GM06990 (cell line): ENCODE data around the gene TEX19.
"Not testable (repeated sequence)": the region's sequence is repeated elsewhere in the genome, so short reads cannot be mapped to it uniquely, and the experiment has no call there.

Source experiments
- DNase-seq: peaks from one replicate; pipeline ENCODE4 v3.0.0-alpha.2; 2011; ENCODE audit not compliant: insufficient read length; ENCODE audit errors: extremely low read depth
- H3K27me3 ChIP-seq: replicated peaks from 2 replicates; pipeline ENCODE4 v1.6.0; 2011; ENCODE audit warnings: low read length; ENCODE audit not compliant: control insufficient read depth, insufficient read depth
- H3K36me3 ChIP-seq: 2 replicates; pipeline ENCODE4 v1.5.1; 2011; ENCODE audit warnings: low read length; ENCODE audit not compliant: control insufficient read depth, insufficient read depth
- H3K4me3 ChIP-seq: replicated peaks from 2 replicates; pipeline ENCODE4 v1.5.1; 2011; ENCODE audit warnings: low read depth, mild to moderate bottlenecking, control low read depth, low read length
- TF ChIP-seq, protein P1 (sequence below): IDR thresholded peaks from 2 replicates; pipeline ENCODE4 v1.5.1; 2011; ENCODE audit warnings: low read length, control low read depth, mild to moderate bottlenecking, inconsistent platforms; ENCODE audit not compliant: insufficient read depth, poor library complexity, severe bottlenecking

Gene TEX19

DNA sequence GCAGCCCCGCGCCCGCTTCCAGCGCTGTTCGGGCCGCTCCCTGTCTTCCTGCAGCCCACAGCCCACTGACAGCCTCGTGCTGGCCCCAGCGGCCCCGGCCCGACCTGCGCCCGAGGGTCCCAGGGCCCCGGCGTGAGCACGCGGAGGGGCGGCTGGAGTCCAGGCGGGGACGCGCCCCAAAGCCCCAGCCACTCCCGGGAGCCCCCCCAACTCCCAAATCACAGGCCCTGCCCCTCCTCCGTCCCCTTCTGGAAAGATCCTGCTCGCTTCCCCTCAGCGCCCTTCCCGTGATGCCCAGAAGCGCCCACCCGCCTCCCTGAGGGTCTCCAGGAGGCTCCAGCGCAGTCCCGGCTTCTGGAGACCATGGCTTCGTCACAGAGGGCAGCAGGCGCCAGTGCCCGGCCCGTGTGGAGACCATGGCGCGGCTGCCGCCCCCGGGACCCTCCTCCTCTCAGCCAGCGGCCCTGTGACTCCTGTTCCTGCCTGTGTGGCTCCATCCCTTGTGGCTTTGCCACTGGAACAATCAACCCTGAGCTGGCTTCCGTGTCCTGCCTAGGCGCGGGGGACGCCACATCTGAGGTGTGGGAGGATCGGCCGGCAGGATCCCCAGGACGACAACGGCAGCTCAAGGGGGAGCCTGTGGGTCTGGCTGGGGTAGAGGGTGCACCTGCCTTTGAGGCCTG is 16.5 kb downstream of the TEX19 start:
- Histone ChIP-seq H3K36me3 (no peaks in the 10 kb centered on the region), H3K4me3 (no peak overlapping the region), H3K27me3 (no peaks in the 10 kb centered on the region; the same call in none of the 2 replicates)
- no peak for DNase-seq
- TF ChIP-seq, protein P1, sequence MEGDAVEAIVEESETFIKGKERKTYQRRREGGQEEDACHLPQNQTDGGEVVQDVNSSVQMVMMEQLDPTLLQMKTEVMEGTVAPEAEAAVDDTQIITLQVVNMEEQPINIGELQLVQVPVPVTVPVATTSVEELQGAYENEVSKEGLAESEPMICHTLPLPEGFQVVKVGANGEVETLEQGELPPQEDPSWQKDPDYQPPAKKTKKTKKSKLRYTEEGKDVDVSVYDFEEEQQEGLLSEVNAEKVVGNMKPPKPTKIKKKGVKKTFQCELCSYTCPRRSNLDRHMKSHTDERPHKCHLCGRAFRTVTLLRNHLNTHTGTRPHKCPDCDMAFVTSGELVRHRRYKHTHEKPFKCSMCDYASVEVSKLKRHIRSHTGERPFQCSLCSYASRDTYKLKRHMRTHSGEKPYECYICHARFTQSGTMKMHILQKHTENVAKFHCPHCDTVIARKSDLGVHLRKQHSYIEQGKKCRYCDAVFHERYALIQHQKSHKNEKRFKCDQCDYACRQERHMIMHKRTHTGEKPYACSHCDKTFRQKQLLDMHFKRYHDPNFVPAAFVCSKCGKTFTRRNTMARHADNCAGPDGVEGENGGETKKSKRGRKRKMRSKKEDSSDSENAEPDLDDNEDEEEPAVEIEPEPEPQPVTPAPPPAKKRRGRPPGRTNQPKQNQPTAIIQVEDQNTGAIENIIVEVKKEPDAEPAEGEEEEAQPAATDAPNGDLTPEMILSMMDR, result no peak

DNA sequence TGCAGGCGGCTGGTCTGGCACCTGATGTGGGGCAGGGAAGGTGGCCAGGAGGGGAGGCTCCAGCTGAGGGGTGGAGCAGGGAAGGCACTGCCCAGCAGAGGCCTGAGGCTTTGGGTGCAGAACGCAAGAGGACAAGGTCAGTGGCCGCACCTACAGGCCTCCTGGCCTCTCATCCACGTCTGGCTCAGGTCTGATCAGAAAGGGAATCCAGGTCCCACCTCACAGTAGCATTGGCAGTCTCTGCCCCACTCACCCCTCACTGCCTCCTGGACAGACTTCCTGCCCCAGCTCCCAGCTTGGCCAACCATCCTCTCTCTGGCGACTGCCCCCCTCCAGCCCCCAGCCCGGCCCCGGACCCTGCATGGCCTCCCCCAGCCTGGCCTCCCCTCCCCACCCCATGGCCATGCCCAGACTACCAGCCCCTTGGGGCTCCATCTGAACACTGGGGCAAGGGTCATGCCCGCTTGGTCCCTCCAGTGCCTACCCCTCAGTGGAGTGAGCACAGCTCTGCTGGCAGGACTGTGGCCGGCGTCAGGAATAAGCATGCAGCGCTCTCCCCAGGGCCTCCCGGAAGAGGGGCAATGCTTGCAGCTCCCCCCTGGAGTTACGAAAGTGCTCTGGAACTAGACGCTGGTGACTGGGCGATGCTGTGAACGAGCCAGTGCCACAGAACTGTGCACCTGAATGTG is 17.1 kb downstream of the TEX19 start:
- Histone ChIP-seq H3K27me3 (no peaks in the 10 kb centered on the region; the same call in none of the 2 replicates), H3K36me3 (no peaks in the 10 kb centered on the region), H3K4me3 (no peak overlapping the region)
- DNase-seq, result no peak
- TF ChIP-seq, protein P1, result no peak

DNA sequence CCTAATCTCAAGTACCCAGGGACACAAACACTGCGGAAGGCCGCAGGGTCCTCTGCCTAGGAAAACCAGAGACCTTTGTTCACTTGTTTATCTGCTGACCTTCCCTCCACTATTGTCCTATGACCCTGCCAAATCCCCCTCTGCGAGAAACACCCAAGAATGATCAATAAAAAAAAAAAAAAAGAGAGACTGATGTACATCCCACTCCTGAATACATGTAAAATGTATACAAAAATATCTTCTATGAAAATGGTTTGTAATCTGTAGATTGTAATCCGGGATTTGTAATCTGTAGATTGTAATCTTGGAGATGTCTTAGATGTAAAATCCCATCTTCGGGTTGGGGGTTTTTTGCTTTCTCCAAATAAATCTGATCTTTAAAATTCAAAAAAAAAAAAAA is 18.2 kb downstream of the TEX19 start:
- DNase-seq, H3K36me3 ChIP-seq, H3K27me3 ChIP-seq, H3K4me3 ChIP-seq: not testable (repeated sequence)

DNA sequence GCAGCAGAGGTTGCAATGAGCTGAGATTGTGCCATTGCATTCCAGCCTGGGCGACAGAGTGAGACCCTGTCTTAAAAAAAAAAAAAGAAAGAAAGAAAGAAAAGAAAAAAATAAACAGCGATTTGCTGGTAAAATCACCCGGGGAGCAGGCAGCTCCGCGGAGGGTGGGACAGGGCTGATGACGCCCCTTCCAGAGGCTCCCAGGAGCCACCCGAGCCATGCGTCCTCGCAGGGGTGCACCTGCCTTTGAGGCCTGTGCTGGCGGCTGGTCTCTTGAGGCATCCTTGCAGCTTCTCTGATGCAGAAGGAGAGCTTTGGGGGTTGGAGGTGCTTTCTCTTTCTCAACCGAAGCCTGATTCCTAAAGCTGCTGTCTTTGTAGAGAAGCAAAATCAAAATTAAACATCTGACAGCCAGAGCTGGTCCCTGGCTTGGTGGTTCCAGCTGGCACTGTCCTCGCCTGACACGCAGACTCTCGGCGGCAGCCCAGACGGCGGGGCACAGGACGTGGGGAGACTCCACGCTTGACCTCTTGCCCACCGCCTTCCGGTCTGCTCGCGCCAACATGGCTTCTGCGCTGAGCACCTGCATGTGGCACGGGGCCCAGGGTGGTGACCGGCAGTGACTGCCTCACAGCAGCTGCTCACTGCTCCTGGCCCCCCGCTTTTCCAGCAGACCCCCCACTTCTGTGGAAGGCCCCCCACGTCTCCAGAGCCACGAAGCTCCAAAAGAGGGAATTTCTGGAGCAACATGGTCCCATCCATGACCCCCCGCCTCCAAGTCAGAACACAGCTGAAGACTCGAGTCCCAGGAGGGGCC is 19.1 kb downstream of the TEX19 start:
- Histone ChIP-seq H3K27me3 (no peaks in the 10 kb centered on the region; the same call in 1 of the 2 replicates), H3K36me3 (no peaks in the 10 kb centered on the region), H3K4me3 (no peak overlapping the region)
- DNase-seq, result no peak
- TF ChIP-seq, protein P1, result no peak

DNA sequence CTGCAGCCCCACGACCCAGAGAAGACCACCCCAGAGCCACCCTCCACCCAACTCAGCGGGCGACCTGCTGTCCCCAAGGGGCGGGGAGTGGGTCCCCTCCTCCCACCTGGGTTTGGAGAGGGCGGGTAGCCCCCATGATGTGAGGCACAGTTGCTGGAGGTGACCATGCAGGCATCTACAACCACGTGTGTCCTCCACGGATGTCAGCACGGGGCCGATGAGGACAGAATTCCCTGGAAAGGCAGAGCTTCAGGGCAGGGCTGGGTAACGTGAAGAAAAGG is 19.6 kb downstream of the TEX19 start:
- no peaks in the 10 kb centered on the region; the same call in 1 of the 2 replicates for H3K27me3 ChIP-seq
- H3K36me3 ChIP-seq, result no peaks in the 10 kb centered on the region
- TF ChIP-seq, protein P1, result no peak
- DNase-seq, result no peak
- H3K4me3 ChIP-seq, result no peak overlapping the region

DNA sequence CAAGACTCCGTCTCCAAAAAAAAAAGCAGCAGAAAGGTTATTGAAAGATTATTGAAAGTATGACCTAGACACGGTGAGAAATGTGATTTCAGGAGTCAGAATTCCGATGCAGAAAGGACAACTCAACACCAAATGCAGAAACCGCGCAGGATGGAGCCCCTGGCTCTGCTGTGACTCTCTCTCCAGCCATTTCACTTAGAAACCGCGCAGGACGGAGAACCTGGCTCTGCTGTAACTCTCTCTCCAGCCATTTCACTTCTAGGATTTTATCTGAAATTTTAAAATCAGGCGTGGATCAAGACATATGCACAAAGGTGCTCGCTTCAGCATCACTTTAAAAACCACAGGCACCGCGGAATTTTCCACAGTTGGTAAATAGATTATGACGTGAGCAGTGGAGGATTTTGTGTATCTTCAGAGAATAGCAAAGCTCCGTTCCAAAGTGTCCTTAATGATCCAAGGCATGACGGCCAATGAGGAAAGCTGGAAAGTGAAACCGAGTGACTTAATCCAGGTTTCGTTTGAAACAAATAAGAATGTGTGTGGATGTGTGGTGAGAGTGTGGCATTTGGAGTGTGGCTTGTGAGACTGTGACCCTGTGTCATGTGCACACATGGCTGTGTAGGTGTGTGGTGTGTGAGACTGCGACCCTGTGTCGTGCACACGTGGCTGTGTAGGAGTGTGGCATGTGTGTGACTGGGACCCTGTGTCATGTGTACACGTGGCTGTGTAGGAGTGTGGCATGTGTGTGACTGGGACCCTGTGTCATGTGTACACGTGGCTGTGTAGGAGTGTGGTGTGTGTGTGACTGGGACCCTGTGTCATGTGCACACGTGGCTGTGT is 22.0 kb downstream of the TEX19 start:
- DNase-seq, result no peak
- no peaks in the 10 kb centered on the region; the same call in 1 of the 2 replicates for H3K27me3 ChIP-seq
- TF ChIP-seq, protein P1, result no peak
- H3K4me3 ChIP-seq, result no peak overlapping the region
- no peaks in the 10 kb centered on the region for H3K36me3 ChIP-seq

DNA sequence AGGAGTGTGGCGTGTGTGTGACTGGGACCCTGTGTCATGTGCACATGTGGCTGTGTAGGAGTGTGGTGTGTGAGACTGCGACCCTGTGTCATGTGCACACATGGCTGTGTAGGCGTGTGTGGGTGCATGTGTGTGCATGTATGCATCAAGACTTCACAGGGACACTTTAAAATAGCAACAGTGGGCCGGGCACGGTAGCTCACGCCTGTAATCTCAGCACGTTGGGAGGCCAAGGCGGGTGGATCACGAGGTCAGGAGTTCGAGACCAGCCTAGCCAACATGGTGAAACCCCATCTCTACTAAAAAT is 22.6 kb downstream of the TEX19 start:
- H3K4me3 ChIP-seq, H3K36me3 ChIP-seq, H3K27me3 ChIP-seq, DNase-seq: not testable (repeated sequence)

DNA sequence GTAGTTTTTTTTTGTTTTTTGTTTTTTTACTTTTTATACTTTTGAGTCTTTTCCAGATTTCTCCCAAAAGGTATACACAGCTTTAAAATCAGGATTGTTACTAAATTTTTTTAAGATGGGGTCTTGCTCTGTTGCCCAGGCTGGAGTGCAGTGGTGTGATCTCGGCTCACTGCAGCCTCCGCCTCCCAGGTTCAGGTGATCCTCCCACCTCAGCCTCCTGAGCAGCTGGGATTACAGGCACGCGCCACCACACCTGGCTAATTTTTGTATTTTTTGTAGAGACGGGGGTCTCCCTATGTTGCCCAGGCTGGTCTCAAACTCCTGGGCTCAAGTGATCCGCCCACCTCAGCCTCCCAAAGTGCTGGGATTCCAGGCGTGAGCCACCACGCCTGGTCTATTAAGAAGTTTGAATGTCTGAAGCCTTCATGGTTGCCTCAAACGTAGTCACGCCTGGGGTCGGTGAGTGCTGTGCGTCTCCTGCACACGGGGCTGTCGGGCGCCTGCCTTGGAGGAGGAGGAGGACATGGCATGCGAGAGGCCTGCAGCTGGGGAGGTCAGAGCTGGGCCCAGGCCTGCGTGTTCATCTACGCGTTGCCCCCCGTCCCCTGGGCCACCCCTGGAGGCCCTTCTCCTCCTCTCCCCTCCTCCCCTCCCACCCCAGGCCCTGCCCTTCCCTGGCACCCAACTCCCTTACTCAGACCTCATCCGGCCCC is 23.3 kb downstream of the TEX19 start:
- not testable (repeated sequence) for H3K36me3 ChIP-seq, H3K4me3 ChIP-seq, DNase-seq, H3K27me3 ChIP-seq
